A673 (cell line): Measurements from ENCODE around the gene INPP5E. TPM values are rescaled to one million over a fixed set of nuclear protein-coding genes. Genes with fewer than 3 reads are reported as not detected.

Experiments used
- BruUV-seq: library from RNA; stranded (reverse); fragments of 400-500 nt; replicated peaks from 2 replicates; lab custom pipeline; 2021; lab: Mats Ljungman, UMichigan
- CTCF ChIA-PET: fragments of 300-600 bp; sonication (Branson Sonifier 250); formaldehyde crosslinking; loops from one replicate; lab custom pipeline; 2022; ENCODE audit warnings: antibody characterized with exemption; lab: Charles Lee
- POLR2A ChIA-PET: fragments of 300-600 bp; sonication (Branson Sonifier 250); formaldehyde crosslinking; loops from one replicate; lab custom pipeline; 2022; ENCODE audit warnings: antibody characterized with exemption; ENCODE audit not compliant: low non-redundant PET; lab: Charles Lee
- DNase-seq: peaks from one replicate; pipeline ENCODE4 v3.0.0-alpha.2; 2015; ENCODE audit warnings: low spot score
- H3K27ac ChIP-seq: fragments of 200-600 bp; sonication (generic); 2 replicates; pipeline ENCODE4 v1.5.1; 2016; ENCODE audit warnings: mixed run types, low read depth, mild to moderate bottlenecking, mixed read lengths, antibody characterized with exemption, low read length; ENCODE audit not compliant: poor library complexity, severe bottlenecking
- H3K27me3 ChIP-seq: fragments of 200-600 bp; sonication (generic); replicated peaks from 2 replicates; pipeline ENCODE4 v1.6.1; 2017; ENCODE audit warnings: mixed run types, low read depth, mild to moderate bottlenecking, mixed read lengths, antibody characterized with exemption, low read length; ENCODE audit not compliant: insufficient read depth, poor library complexity
- H3K36me3 ChIP-seq: fragments of 200-600 bp; sonication (generic); 2 replicates; pipeline ENCODE4 v1.6.1; 2016; ENCODE audit warnings: mixed run types, mild to moderate bottlenecking, mixed read lengths, antibody characterized with exemption, low read length; ENCODE audit not compliant: insufficient read depth, poor library complexity, severe bottlenecking
- H3K4me1 ChIP-seq: fragments of 200-600 bp; sonication (generic); 2 replicates; pipeline ENCODE4 v1.6.1; 2017; ENCODE audit warnings: mixed run types, mild to moderate bottlenecking, mixed read lengths, antibody characterized with exemption, low read length; ENCODE audit not compliant: insufficient read depth, poor library complexity, severe bottlenecking
- H3K4me3 ChIP-seq: fragments of 200-600 bp; sonication (generic); 2 replicates; pipeline ENCODE4 v1.5.1; 2016; ENCODE audit warnings: low read depth, mixed run types, mild to moderate bottlenecking, mixed read lengths, low read length; ENCODE audit not compliant: poor library complexity, severe bottlenecking
- H3K9me3 ChIP-seq: fragments of 200-600 bp; sonication (generic); 2 replicates; pipeline ENCODE4 v1.6.1; 2016; ENCODE audit warnings: mixed run types, low read depth, mild to moderate bottlenecking, mixed read lengths, antibody characterized with exemption, low read length; ENCODE audit not compliant: poor library complexity, severe bottlenecking
- CTCF ChIP-seq: fragments of 300-800, 200-600 bp; sonication (generic); conservative IDR thresholded peaks from 2 replicates; pipeline ENCODE4 v1.5.1; 2017; ENCODE audit warnings: low read depth, mild to moderate bottlenecking, antibody characterized with exemption, low read length, moderate library complexity, mixed read lengths
- EZH2 ChIP-seq: fragments of 200-600 bp; sonication (generic); IDR thresholded peaks from 2 replicates; pipeline ENCODE4 v1.6.1; 2017; ENCODE audit warnings: borderline replicate concordance, low read depth, mild to moderate bottlenecking, mixed read lengths, antibody characterized with exemption, low read length; ENCODE audit not compliant: poor library complexity, severe bottlenecking
- intact Hi-C: fragments of 100-400 bp; cut with micrococcal nuclease; formaldehyde crosslinking; loops from one replicate; pipeline ENCODE4 v1.10.0; 2022; ENCODE audit not compliant: unreplicated experiment
- total RNA-seq: library from RNA; stranded (reverse); gene quantifications from 2 replicates; pipeline ENCODE4 v1.2.3, GENCODE V29; 2021

Gene INPP5E
- total RNA-seq, 1 experiment from 2014 or later, result 26.2 TPM

GRCh38 chr9:136487672-136488071, 48.0 kb upstream of the INPP5E start:
- intact Hi-C loops, result no loop called here

GRCh38 chr9:136486823-136487620, 47.4 kb upstream of the INPP5E start:
- TF ChIP-seq CTCF (no peak), EZH2 (no peak)
- Histone ChIP-seq H3K27me3 (no peaks in the 10 kb centered on the region), H3K27ac (no peak overlapping the region), H3K36me3 (no peaks in the 10 kb centered on the region), H3K4me1 (peaks cover 9% of the 10 kb centered on the region), H3K9me3 (no peaks in the 10 kb centered on the region), H3K4me3 (no peak overlapping the region)
- ChIA-PET POLR2A (no interaction called here), CTCF (interaction anchor here (0.7 to 2.0 kb wide), 5 partner anchors 13 to 148 kb away, joined by 3 to 13 read pairs (median 4); no protein-coding TSS in a partner anchor)
- intact Hi-C loops, result no loop called here
- no TSS peak for BruUV-seq
- no peak for DNase-seq

More at GRCh38 chr9:136487672-136488071, 48.0 kb upstream of the INPP5E start:
- Histone ChIP-seq H3K4me1 (peaks cover 9% of the 10 kb centered on the region), H3K27ac (no peak overlapping the region), H3K36me3 (no peaks in the 10 kb centered on the region), H3K4me3 (no peak overlapping the region), H3K9me3 (no peaks in the 10 kb centered on the region), H3K27me3 (no peaks in the 10 kb centered on the region)
- no peak for DNase-seq
- ChIA-PET CTCF (interaction anchor here (0.9 to 2.0 kb wide), 4 partner anchors 138 to 147 kb away, joined by 3 to 13 read pairs (median 4); no protein-coding TSS in a partner anchor), POLR2A (no interaction called here)
- TF ChIP-seq CTCF (no peak), EZH2 (no peak)
- BruUV-seq, result no TSS peak

- intact Hi-C loops, result no loop called here
- CTCF ChIA-PET, result interaction anchor here (0.7 to 2.0 kb wide), 3 partner anchors 14 to 145 kb away, joined by 3 to 4 read pairs (median 4); no protein-coding TSS in a partner anchor
- Histone ChIP-seq H3K4me1 (peaks cover 17% of the 10 kb centered on the region), H3K27ac (no peak overlapping the region), H3K27me3 (no peaks in the 10 kb centered on the region), H3K36me3 (no peaks in the 10 kb centered on the region), H3K9me3 (no peaks in the 10 kb centered on the region), H3K4me3 (no peak overlapping the region)
- POLR2A ChIA-PET, result no interaction called here
- TF ChIP-seq EZH2, result no peak
- TF ChIP-seq CTCF, result no peak
- DNase-seq, result no peak
- BruUV-seq, result no TSS peak
Measured at GRCh38 chr9:136486131-136486530, 46.5 kb upstream of the INPP5E start.
